Thyroid gland (tissue), 4 donors: Measurements from ENCODE around the gene MAFB. TPM values are rescaled to one million over a fixed set of nuclear protein-coding genes. Genes with fewer than 3 reads are reported as not detected.

ENCODE experiments used
- DNase-seq, 2 donors: peaks; one replicate each; pipeline ENCODE4 v3.0.0-alpha.2; 2019
- H3K27ac ChIP-seq, 3 donors: fragments of 200-600 bp; sonication (generic); 1 replicate in 2 of 3; 2 replicates in 1 of 3; pipeline ENCODE4 v1.5.1; 2016 to 2019; ENCODE audit warnings: mild to moderate bottlenecking in 1 of 3, moderate library complexity in 1 of 3
- H3K27me3 ChIP-seq: fragments of 200-600 bp; sonication (generic); one replicate; pipeline ENCODE4 v1.5.1; 2019
- H3K36me3 ChIP-seq, 2 donors: fragments of 200-600 bp; sonication (generic); one replicate each; pipeline ENCODE4 v1.5.1; 2016 to 2019
- H3K4me1 ChIP-seq, 2 donors: fragments of 200-600 bp; sonication (generic); one replicate each; pipeline ENCODE4 v1.5.1; 2017 to 2019
- H3K4me3 ChIP-seq, 3 donors: fragments of 200-600 bp; sonication (generic); replicated peaks in 1 of 3; 1 replicate in 2 of 3; 2 replicates in 1 of 3; pipeline ENCODE4 v1.5.1; 2016; ENCODE audit warnings: mild to moderate bottlenecking in 1 of 3
- H3K9me3 ChIP-seq: fragments of 200-600 bp; sonication (generic); one replicate; pipeline ENCODE4 v1.5.1; 2017
- CTCF ChIP-seq, 6 experiments: fragments of 200-600 bp in 3 of 6; fragments of 450-650 bp in 3 of 6; sonication (generic) in 3 of 6; IDR thresholded peaks; one replicate each; pipeline ENCODE4 v1.5.1; 2016 to 2019; ENCODE audit warnings: antibody characterized with exemption in 6 of 6, mild to moderate bottlenecking in 2 of 6, inconsistent platforms in 1 of 6, moderate library complexity in 1 of 6
- POLR2A ChIP-seq, 2 donors: fragments of 450-650 bp; IDR thresholded peaks; one replicate each; pipeline ENCODE4 v1.6.1; 2017; ENCODE audit warnings: antibody characterized with exemption in 2 of 2, mild to moderate bottlenecking in 2 of 2, moderate library complexity in 1 of 2
- WGBS, 2 donors: methylation state at CpG; one replicate each; pipeline ENCODE4 v1.1.5; 2017; 5-methylcytosine and 5-hydroxymethylcytosine counted together
- intact Hi-C: fragments of 100-400 bp; cut with DNase I; formaldehyde crosslinking; loops from one replicate; pipeline ENCODE4 v1.15.1; 2023
- total RNA-seq, 4 donors: library from RNA; depleted of rRNA; stranded (reverse); fragments of >200 nt; gene quantifications; one replicate each; pipeline ENCODE4 v1.2.3, GENCODE V29; 2016

The MAFB gene
- total RNA-seq, 4 donors from 2014 or later = 34.4 to 46.1 (median 43.5) TPM

- H3K4me3 ChIP-seq = no peak overlapping the region
- no peak for DNase-seq
- TF ChIP-seq POLR2A (IDR thresholded peaks at IDR 0.05) (no peak), CTCF (IDR thresholded peaks at IDR 0.05) (no peak)
- no peaks in the 10 kb centered on the region for H3K36me3 ChIP-seq
- no peaks in the 10 kb centered on the region for H3K4me1 ChIP-seq
- H3K27ac ChIP-seq = no peak overlapping the region
- intact Hi-C loops = no loop called here
- H3K27me3 ChIP-seq = no peaks in the 10 kb centered on the region
- 91 to 93% methylated on average over 3 of the region's 3 CpGs for WGBS, 2 donors
- no peaks in the 10 kb centered on the region for H3K9me3 ChIP-seq
Measured at GRCh38 chr20:40705413-40705812, 16.4 kb upstream of the MAFB start.

- H3K27me3 ChIP-seq = no peaks in the 10 kb centered on the region
- intact Hi-C loops = no loop called here
- H3K4me3 ChIP-seq = no peak overlapping the region
- TF ChIP-seq CTCF (IDR thresholded peaks at IDR 0.05) = no peak
- TF ChIP-seq POLR2A (IDR thresholded peaks at IDR 0.05) = no peak
- no peak for DNase-seq
- no peak overlapping the region for H3K27ac ChIP-seq
- no peaks in the 10 kb centered on the region for H3K9me3 ChIP-seq
- no peaks in the 10 kb centered on the region for H3K36me3 ChIP-seq
- H3K4me1 ChIP-seq = no peaks in the 10 kb centered on the region
- WGBS, 2 donors = 43 to 69% methylated on average over 4 of the region's 4 CpGs
Measured at GRCh38 chr20:40704828-40705227, 15.8 kb upstream of the MAFB start.

DNA sequence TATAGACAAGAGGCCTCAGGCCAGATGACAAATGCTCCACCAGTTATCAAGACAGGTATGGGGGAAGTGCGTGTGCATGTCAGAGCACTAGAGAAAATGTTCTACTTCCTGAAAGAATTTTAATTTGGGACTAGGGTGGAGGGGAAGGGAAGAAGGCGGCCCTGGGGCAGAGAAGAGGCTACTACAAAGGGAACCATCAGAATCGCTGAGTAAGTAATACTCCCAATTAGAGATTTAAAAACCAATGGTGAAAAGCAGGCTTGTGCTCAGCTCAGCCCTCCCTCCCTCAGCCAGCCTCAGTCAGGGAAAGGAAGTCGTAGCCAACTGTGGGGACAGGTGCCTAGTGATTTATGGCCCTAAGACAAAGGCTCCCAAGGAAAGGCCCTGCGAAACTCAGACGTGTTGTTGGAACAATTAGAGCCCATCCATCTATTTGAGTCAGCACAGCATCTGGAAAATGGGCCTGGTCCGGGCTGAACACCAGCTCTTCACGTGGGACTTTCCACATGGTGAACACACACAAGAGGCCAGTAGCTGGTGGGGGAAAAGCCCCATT lies 15.0 kb upstream of the MAFB start:
- Histone ChIP-seq H3K27ac (no peak overlapping the region), H3K4me1 (no peaks in the 10 kb centered on the region), H3K27me3 (no peaks in the 10 kb centered on the region), H3K9me3 (no peaks in the 10 kb centered on the region), H3K4me3 (no peak overlapping the region), H3K36me3 (no peaks in the 10 kb centered on the region)
- intact Hi-C loops = no loop called here
- TF ChIP-seq CTCF (IDR thresholded peaks at IDR 0.05) = no peak
- TF ChIP-seq POLR2A (IDR thresholded peaks at IDR 0.05) = no peak
- whole genome bisulfite sequencing, 2 donors = 79 to 82% methylated on average over 8 of the region's 8 CpGs
- DNase-seq = no peak

DNA sequence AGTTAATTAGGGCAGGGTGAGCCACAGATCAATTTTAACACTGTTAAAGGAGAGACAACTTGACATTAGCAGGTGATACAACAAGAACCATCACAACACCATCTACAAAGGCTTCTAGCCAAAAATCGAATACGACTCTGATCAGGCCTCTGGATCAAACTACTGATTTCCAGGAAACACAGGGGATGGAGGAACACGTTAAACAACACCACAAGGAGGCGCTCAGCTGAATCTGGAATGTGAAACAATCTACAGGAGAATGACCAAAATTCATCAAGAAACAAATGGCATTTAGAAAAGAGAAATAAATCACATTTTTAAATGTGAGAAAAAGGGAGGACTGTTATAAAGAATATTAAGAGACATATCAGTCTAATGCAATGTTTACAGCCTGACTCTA lies 13.5 kb upstream of the MAFB start:
- no peak for TF ChIP-seq POLR2A (IDR thresholded peaks at IDR 0.05)
- TF ChIP-seq CTCF (IDR thresholded peaks at IDR 0.05) = no peak
- Histone ChIP-seq H3K4me1 (peaks cover 0 to 4% of the 10 kb centered on the region in 2 donors), H3K27ac (no peak overlapping the region), H3K27me3 (no peaks in the 10 kb centered on the region), H3K36me3 (no peaks in the 10 kb centered on the region), H3K4me3 (no peak overlapping the region), H3K9me3 (no peaks in the 10 kb centered on the region)
- intact Hi-C loops = no loop called here
- 79 to 80% methylated on average over 4 of the region's 4 CpGs for whole genome bisulfite sequencing, 2 donors
- no peak for DNase-seq

DNA sequence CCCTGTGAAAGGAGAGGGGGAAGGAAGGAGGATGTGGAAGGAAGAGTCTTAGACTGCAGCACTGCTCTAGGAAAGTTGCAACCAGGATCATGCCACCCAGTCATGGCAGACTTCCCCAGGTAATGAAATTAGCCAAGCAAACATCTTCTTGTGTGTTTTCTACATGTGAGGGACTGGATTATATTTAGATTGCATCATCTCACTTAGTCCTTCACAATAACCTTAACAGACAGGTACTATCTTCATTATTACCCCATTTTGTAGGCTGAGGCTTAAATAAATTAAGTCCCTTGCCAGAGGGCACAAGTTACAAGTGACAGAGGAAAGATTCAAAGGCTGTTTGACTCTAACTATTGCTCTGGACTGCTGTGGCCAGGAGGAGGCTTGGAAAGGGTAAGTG lies 9.7 kb upstream of the MAFB start:
- intact Hi-C loops = loop anchor here (10.0 kb wide), 2 partner anchors 534 to 814 kb away; no protein-coding TSS in a partner anchor
- H3K4me1 ChIP-seq = peaks cover 0 to 8% of the 10 kb centered on the region in 2 donors
- H3K27me3 ChIP-seq = no peaks in the 10 kb centered on the region
- H3K27ac ChIP-seq = no peak overlapping the region
- H3K9me3 ChIP-seq = no peaks in the 10 kb centered on the region
- H3K36me3 ChIP-seq = no peaks in the 10 kb centered on the region
- no peak overlapping the region for H3K4me3 ChIP-seq
- DNase-seq = no peak
- TF ChIP-seq POLR2A (IDR thresholded peaks at IDR 0.05) (no peak), CTCF (IDR thresholded peaks at IDR 0.05) (no peak)
